HCT116 (cell line): Measurements from ENCODE around the gene CARNS1.

Source experiments
- CEBPB ChIP-seq: IDR thresholded peaks from 2 replicates; pipeline ENCODE4 v1.6.1; 2012; ENCODE audit warnings: low read depth
- EZH2 ChIP-seq: fragments of 200-600 bp; sonication (generic); IDR thresholded peaks from 2 replicates; pipeline ENCODE4 v1.6.1; 2017; ENCODE audit warnings: antibody characterized with exemption, mixed run types
- EZH2phosphoT487 ChIP-seq: fragments of 200-600 bp; IDR thresholded peaks from 2 replicates; pipeline ENCODE4 v1.6.1; 2018; ENCODE audit warnings: antibody characterized with exemption, borderline replicate concordance
- FOSL1 ChIP-seq: IDR thresholded peaks from 2 replicates; pipeline ENCODE4 v1.6.1; 2012; ENCODE audit warnings: low read depth
- JUND ChIP-seq: IDR thresholded peaks from 2 replicates; pipeline ENCODE4 v1.6.1; 2012
- POLR2A ChIP-seq: IDR thresholded peaks from 2 replicates; pipeline ENCODE4 v1.7.0; 2011; ENCODE audit warnings: borderline replicate concordance; ENCODE audit not compliant: insufficient read depth, insufficient read length; ENCODE audit errors: extremely low read depth
- POLR2AphosphoS5 ChIP-seq: IDR thresholded peaks from 2 replicates; pipeline ENCODE4 v1.6.1; 2011; ENCODE audit warnings: mild to moderate bottlenecking, low read depth, low read length, moderate library complexity
- SIN3A ChIP-seq: IDR thresholded peaks from 2 replicates; pipeline ENCODE4 v1.6.1; 2012; ENCODE audit warnings: low read depth
- SRF ChIP-seq: IDR thresholded peaks from 2 replicates; pipeline ENCODE4 v1.6.1; 2012; ENCODE audit warnings: low read depth
- YY1 ChIP-seq: IDR thresholded peaks from 2 replicates; pipeline ENCODE4 v1.6.1; 2011; ENCODE audit warnings: low read length, low read depth, moderate library complexity, mild to moderate bottlenecking; ENCODE audit not compliant: insufficient replicate concordance; ENCODE audit errors: extremely low read depth
- TF ChIP-seq, protein P1 (sequence below), 3 experiments: fragments of 200-600 bp in 1 of 3; sonication (generic) in 1 of 3; IDR thresholded peaks in 2 of 3; conservative IDR thresholded peaks in 1 of 3; 2 replicates each; pipeline ENCODE4 v1.5.1; 2012 to 2017; ENCODE audit warnings: low read depth in 2 of 3, low read length in 2 of 3, antibody characterized with exemption in 1 of 3, borderline replicate concordance in 1 of 3, control low read depth in 1 of 3, mild to moderate bottlenecking in 1 of 3, mixed read lengths in 1 of 3, mixed run types in 1 of 3, moderate library complexity in 1 of 3; ENCODE audit not compliant: insufficient read depth in 1 of 3
- TF ChIP-seq, protein P2 (sequence below): IDR thresholded peaks from 2 replicates; pipeline ENCODE4 v1.6.1; 2012

DNA sequence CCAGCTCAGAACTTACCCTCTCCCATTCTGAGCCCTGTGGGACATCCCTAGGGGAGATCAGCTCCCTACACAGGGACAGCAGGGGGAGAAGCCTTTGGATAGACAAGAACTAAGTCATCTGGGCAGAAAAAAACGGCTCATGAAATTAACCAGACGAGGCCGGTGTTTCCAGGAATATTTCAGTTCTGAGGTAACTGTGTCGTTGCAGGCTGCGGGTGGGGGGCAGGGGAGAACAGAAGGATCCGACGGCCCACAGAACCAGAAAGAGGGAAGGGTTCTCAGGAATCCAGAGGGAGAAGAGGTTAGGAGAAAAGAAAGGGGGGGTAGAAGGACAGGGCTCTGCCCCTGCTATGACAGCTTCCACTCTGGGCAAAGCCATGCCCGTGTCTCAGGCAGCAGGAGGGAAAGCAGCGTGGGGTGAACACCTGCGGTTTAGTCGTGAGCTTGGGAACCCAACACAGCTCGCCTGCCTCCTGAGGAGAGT lies 45.6 kb upstream of the CARNS1 start:
- TF ChIP-seq SRF (no peak), EZH2 (no peak), EZH2phosphoT487 (no peak), FOSL1 (no peak), CEBPB (no peak), SIN3A (no peak), JUND (no peak), POLR2A (no peak), YY1 (no peak), POLR2AphosphoS5 (no peak)
- TF ChIP-seq, protein P1, sequence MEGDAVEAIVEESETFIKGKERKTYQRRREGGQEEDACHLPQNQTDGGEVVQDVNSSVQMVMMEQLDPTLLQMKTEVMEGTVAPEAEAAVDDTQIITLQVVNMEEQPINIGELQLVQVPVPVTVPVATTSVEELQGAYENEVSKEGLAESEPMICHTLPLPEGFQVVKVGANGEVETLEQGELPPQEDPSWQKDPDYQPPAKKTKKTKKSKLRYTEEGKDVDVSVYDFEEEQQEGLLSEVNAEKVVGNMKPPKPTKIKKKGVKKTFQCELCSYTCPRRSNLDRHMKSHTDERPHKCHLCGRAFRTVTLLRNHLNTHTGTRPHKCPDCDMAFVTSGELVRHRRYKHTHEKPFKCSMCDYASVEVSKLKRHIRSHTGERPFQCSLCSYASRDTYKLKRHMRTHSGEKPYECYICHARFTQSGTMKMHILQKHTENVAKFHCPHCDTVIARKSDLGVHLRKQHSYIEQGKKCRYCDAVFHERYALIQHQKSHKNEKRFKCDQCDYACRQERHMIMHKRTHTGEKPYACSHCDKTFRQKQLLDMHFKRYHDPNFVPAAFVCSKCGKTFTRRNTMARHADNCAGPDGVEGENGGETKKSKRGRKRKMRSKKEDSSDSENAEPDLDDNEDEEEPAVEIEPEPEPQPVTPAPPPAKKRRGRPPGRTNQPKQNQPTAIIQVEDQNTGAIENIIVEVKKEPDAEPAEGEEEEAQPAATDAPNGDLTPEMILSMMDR (IDR thresholded peaks at IDR 0.05 in 2 of 3, conservative IDR thresholded peaks at IDR 0.05 in 1 of 3; ENCODE audit: borderline replicate concordance in 1 of 3, insufficient read depth in 1 of 3, low read depth in 2 of 3, low read length in 2 of 3): no peak
- TF ChIP-seq, protein P2, sequence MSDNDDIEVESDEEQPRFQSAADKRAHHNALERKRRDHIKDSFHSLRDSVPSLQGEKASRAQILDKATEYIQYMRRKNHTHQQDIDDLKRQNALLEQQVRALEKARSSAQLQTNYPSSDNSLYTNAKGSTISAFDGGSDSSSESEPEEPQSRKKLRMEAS: no peak
